ENCODE measurements around the gene CFAP299. TPM values are rescaled to one million over a fixed set of nuclear protein-coding genes. Genes with fewer than 3 reads are reported as not detected.

Gene CFAP299
- total and polyA plus RNA-seq, 2 donors from 2014 or later: 1.1 TPM; not detected in 1

DNA sequence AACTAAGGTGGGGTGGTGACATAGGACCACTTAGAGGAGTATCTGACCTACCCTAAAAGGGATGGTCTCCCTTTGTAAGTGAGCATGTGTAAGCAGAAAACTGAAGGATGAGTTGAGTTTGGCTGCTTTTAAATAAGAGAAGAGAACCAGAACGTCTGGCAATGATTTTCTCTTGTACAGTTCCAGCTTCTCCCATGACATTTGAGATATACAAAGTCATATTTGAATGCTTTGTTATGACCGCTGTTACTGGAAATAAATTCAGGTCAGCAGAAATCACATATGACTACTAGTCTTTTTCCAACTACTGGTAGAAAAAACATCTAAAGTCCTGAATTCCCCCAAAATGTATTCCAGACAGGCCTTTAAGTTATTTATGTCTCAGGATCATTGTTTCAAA lies 381.7 kb downstream of the CFAP299 start:
- intact Hi-C loops (cut with DNase I): no loop called here
- Histone ChIP-seq H3K27ac (ENCODE audit: low read depth in 2 of 2, low read length in 2 of 2) (no peak overlapping the region), H3K4me3 (ENCODE audit: low read length in 3 of 3) (no peak overlapping the region), H3K9me3 (ENCODE audit: control insufficient read depth in 2 of 3, insufficient read depth in 1 of 3, low read length in 3 of 3) (peaks cover 0 to 7% (median 0%) of the 10 kb centered on the region in 3 donors), H3K4me1 (ENCODE audit: control insufficient read depth in 2 of 3, insufficient read depth in 2 of 3, low read depth in 1 of 3, low read length in 3 of 3) (no peaks in the 10 kb centered on the region), H3K36me3 (ENCODE audit: control insufficient read depth in 2 of 3, insufficient read depth in 3 of 3, low read length in 3 of 3) (no peaks in the 10 kb centered on the region), H3K27me3 (ENCODE audit: control insufficient read depth, insufficient read depth, low read length) (no peaks in the 10 kb centered on the region), H3K9ac (ENCODE audit: low read length in 3 of 3) (no peak overlapping the region)
- FAIRE-seq: no peak
- DNase-seq: no peak
- TF ChIP-seq, protein P1, sequence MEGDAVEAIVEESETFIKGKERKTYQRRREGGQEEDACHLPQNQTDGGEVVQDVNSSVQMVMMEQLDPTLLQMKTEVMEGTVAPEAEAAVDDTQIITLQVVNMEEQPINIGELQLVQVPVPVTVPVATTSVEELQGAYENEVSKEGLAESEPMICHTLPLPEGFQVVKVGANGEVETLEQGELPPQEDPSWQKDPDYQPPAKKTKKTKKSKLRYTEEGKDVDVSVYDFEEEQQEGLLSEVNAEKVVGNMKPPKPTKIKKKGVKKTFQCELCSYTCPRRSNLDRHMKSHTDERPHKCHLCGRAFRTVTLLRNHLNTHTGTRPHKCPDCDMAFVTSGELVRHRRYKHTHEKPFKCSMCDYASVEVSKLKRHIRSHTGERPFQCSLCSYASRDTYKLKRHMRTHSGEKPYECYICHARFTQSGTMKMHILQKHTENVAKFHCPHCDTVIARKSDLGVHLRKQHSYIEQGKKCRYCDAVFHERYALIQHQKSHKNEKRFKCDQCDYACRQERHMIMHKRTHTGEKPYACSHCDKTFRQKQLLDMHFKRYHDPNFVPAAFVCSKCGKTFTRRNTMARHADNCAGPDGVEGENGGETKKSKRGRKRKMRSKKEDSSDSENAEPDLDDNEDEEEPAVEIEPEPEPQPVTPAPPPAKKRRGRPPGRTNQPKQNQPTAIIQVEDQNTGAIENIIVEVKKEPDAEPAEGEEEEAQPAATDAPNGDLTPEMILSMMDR (IDR thresholded peaks at IDR 0.05; ENCODE audit: borderline replicate concordance, extremely low read depth, insufficient read depth): no peak

DNA sequence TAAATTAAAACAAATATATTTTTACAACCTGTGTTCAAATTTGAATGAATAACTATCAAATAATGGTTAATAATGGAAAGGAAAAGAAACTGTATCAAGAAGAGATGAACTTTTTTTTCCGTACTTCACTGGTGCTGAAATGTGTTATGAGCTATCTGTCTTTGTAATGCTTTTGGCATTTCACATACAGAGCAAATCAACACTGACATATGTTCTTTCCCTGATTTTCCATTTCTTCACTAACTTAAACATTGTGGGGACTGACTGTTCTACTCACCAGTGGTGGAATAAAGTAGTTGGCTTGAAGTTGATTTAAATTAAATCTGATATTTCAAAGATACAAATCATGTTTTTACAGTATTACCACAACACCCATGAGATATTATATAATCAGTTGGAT lies 390.9 kb downstream of the CFAP299 start:
- TF ChIP-seq, protein P1 (IDR thresholded peaks at IDR 0.05; ENCODE audit: borderline replicate concordance, extremely low read depth, insufficient read depth): no peak
- FAIRE-seq (peak; percentile 42), DNase-seq (no peak)
- Histone ChIP-seq H3K9ac (ENCODE audit: low read length in 3 of 3) (no peak overlapping the region), H3K4me1 (ENCODE audit: control insufficient read depth in 2 of 3, insufficient read depth in 2 of 3, low read depth in 1 of 3, low read length in 3 of 3) (no peaks in the 10 kb centered on the region), H3K4me3 (ENCODE audit: low read length in 3 of 3) (no peak overlapping the region), H3K27me3 (ENCODE audit: control insufficient read depth, insufficient read depth, low read length) (no peaks in the 10 kb centered on the region), H3K9me3 (ENCODE audit: control insufficient read depth in 2 of 3, insufficient read depth in 1 of 3, low read length in 3 of 3) (peaks cover 0 to 1% (median 0%) of the 10 kb centered on the region in 3 donors), H3K27ac (ENCODE audit: low read depth in 2 of 2, low read length in 2 of 2) (no peak overlapping the region), H3K36me3 (ENCODE audit: control insufficient read depth in 2 of 3, insufficient read depth in 3 of 3, low read length in 3 of 3) (no peaks in the 10 kb centered on the region)
- intact Hi-C loops (cut with DNase I): no loop called here

DNA sequence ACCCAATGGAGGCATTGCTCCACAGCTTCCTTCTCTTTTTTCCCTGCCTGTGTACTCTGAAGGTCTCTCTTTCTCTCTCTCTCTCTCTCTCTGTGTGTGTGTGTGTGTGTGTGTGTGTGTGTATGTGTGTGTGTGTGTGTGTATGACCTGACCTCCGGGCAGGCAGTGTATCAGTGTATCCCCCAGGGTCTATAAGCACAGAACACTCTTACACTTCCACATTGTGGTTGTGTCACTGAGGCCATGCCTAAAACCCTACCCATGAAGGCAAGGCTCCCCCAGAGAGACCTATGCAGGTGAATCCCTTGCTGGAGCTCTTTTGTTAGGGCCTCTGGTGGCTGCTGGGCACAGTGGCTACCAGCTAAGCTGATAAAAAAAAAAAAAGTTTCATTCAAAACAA lies 394.6 kb downstream of the CFAP299 start:
- Histone ChIP-seq H3K27ac (ENCODE audit: low read depth in 2 of 2, low read length in 2 of 2) (no peak overlapping the region), H3K9ac (ENCODE audit: low read length in 3 of 3) (no peak overlapping the region), H3K36me3 (ENCODE audit: control insufficient read depth in 2 of 3, insufficient read depth in 3 of 3, low read length in 3 of 3) (no peaks in the 10 kb centered on the region), H3K4me1 (ENCODE audit: control insufficient read depth in 2 of 3, insufficient read depth in 2 of 3, low read depth in 1 of 3, low read length in 3 of 3) (no peaks in the 10 kb centered on the region), H3K9me3 (ENCODE audit: control insufficient read depth in 2 of 3, insufficient read depth in 1 of 3, low read length in 3 of 3) (no peaks in the 10 kb centered on the region), H3K4me3 (ENCODE audit: low read length in 3 of 3) (no peak overlapping the region), H3K27me3 (ENCODE audit: control insufficient read depth, insufficient read depth, low read length) (no peaks in the 10 kb centered on the region)
- TF ChIP-seq, protein P1 (IDR thresholded peaks at IDR 0.05; ENCODE audit: borderline replicate concordance, extremely low read depth, insufficient read depth): no peak
- intact Hi-C loops (cut with DNase I): no loop called here
- DNase-seq: no peak
- FAIRE-seq: no peak

DNA sequence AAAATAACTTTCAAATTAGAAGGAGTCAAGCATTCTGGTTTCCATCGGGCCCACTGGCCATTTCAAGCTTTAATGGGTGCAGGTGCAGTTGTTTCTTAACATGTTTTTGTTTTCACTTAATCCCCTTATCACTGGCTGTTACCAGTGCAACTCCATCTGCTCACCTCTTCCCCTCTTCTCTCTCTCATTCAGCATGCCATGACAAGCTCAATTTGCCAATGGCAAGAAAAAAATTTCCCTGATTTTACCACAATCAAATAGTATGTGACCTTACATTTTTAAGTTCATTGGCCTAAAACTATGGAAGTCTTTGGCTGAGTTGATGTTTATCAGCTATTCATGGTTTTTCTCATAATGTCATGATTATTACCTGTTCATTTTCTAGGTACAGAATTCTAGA lies 395.9 kb downstream of the CFAP299 start:
- Histone ChIP-seq H3K27ac (ENCODE audit: low read depth in 2 of 2, low read length in 2 of 2) (no peak overlapping the region), H3K4me1 (ENCODE audit: control insufficient read depth in 2 of 3, insufficient read depth in 2 of 3, low read depth in 1 of 3, low read length in 3 of 3) (no peaks in the 10 kb centered on the region), H3K36me3 (ENCODE audit: control insufficient read depth in 2 of 3, insufficient read depth in 3 of 3, low read length in 3 of 3) (no peaks in the 10 kb centered on the region), H3K4me3 (ENCODE audit: low read length in 3 of 3) (no peak overlapping the region), H3K27me3 (ENCODE audit: control insufficient read depth, insufficient read depth, low read length) (no peaks in the 10 kb centered on the region), H3K9ac (ENCODE audit: low read length in 3 of 3) (no peak overlapping the region), H3K9me3 (ENCODE audit: control insufficient read depth in 2 of 3, insufficient read depth in 1 of 3, low read length in 3 of 3) (no peaks in the 10 kb centered on the region)
- TF ChIP-seq, protein P1 (IDR thresholded peaks at IDR 0.05; ENCODE audit: borderline replicate concordance, extremely low read depth, insufficient read depth): no peak
- FAIRE-seq (no peak), DNase-seq (no peak)
- intact Hi-C loops (cut with DNase I): no loop called here

Data from kidney (tissue), 14 donors.